Thymus (tissue), 11 donors: ENCODE results near the gene LGALS3BP. TPM values are rescaled to one million over a fixed set of nuclear protein-coding genes. Genes with fewer than 3 reads are reported as not detected.
"Not testable (repeated sequence)": the region's sequence is repeated elsewhere in the genome, so short reads cannot be mapped to it uniquely, and the experiment has no call there.

Experiments used
- DNase-seq, 9 donors: peaks; one replicate each; pipeline ENCODE4 v3.0.0-alpha.2; 2013; ENCODE audit warnings: low spot score in 9 of 9, low read depth in 6 of 9, missing footprints in 1 of 9
- H3K27ac ChIP-seq, 2 donors: one replicate each; pipeline ENCODE4 v1.5.1; 2013; ENCODE audit warnings: control low read depth in 1 of 2, low read depth in 1 of 2, low read length in 1 of 2, mild to moderate bottlenecking in 1 of 2, moderate library complexity in 1 of 2
- H3K27me3 ChIP-seq, 2 donors: one replicate each; pipeline ENCODE4 v1.5.1; 2013; ENCODE audit warnings: low read length in 1 of 2; ENCODE audit not compliant: control insufficient read depth in 2 of 2, insufficient read depth in 1 of 2
- H3K36me3 ChIP-seq, 2 donors: one replicate each; pipeline ENCODE4 v1.5.1; 2013; ENCODE audit warnings: low read length in 1 of 2, mild to moderate bottlenecking in 1 of 2, moderate library complexity in 1 of 2; ENCODE audit not compliant: control insufficient read depth in 2 of 2, insufficient read depth in 2 of 2
- H3K4me1 ChIP-seq, 2 donors: one replicate each; pipeline ENCODE4 v1.5.1; 2013; ENCODE audit warnings: low read length in 2 of 2; ENCODE audit not compliant: control insufficient read depth in 2 of 2, insufficient read depth in 2 of 2
- H3K4me3 ChIP-seq, 2 donors: one replicate each; pipeline ENCODE4 v1.5.1; 2013; ENCODE audit warnings: low read length in 2 of 2, control low read depth in 1 of 2, mild to moderate bottlenecking in 1 of 2
- H3K9me3 ChIP-seq, 2 donors: one replicate each; pipeline ENCODE4 v1.5.1; 2013; ENCODE audit warnings: low read length in 1 of 2, mild to moderate bottlenecking in 1 of 2; ENCODE audit not compliant: control insufficient read depth in 2 of 2, insufficient read depth in 1 of 2
- WGBS: extraction: QIAGEN DNeasy Blood & Tissue Kit; methylation state at CpG from one replicate; pipeline ENCODE4 v1.1.7; 2013; 5-methylcytosine and 5-hydroxymethylcytosine counted together
- polyA plus RNA-seq: library from polyadenylated mRNA; stranded (reverse); fragments of 200-250 nt; gene quantifications from one replicate; pipeline ENCODE4 v1.2.3, GENCODE V29; 2013
- total RNA-seq: library from RNA; stranded (reverse); fragments of 120-200 nt; gene quantifications from one replicate; pipeline ENCODE4 v1.2.4, GENCODE V29; 2013
- donor health status: healthy.

LGALS3BP gene
- total and polyA plus RNA-seq, 2 donors: 66.1 to 81.3 TPM

- WGBS: 96% methylated on average over 8 of the region's 8 CpGs
- not testable (repeated sequence) for H3K27ac ChIP-seq, H3K9me3 ChIP-seq, DNase-seq, H3K36me3 ChIP-seq, H3K27me3 ChIP-seq, H3K4me3 ChIP-seq
- peaks cover 8 to 29% of the 10 kb centered on the region in 2 donors for H3K4me1 ChIP-seq
Measured at GRCh38 chr17:78962984-78963348, 16.8 kb downstream of the LGALS3BP start.

DNA sequence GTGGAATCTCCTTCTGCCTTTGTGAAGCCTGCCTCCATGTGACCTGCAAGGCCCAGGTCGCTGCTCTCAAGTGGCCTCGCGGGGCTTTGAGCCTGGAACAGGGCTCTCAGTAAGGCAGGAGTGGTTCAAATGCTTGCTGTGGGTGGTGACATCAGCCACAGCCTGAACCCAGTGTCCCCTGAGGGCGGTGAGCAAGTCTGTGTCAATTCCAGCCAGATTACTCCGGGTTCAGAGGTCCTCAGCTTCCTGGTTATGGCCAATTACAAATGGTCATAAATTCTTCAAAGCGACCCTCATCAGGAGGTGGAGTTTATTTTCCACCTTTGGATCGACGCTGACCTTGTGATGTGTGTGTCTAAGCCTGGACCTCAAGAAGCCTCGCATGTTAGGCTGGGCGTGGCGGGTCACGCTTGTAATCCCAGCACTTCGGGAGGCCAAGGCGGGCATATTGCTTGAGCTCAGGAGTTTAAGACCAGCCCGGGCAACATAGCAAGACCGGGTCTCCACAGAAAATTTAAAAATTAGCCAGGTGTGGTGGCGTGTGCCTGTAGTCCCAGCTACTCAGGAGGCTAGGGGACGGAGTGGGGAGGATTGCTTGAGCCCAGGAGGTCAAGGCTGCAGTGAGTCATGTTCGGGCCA is 17.3 kb downstream of the LGALS3BP start:
- Histone ChIP-seq H3K9me3 (peaks cover 0 to 2% of the 10 kb centered on the region in 2 donors), H3K36me3 (peaks cover 0 to 5% of the 10 kb centered on the region in 2 donors), H3K4me3 (no peak overlapping the region), H3K4me1 (peaks cover 8 to 29% of the 10 kb centered on the region in 2 donors), H3K27me3 (no peaks in the 10 kb centered on the region), H3K27ac (no peak overlapping the region)
- DNase-seq: no peak
- 90% methylated on average over 19 of the region's 19 CpGs for WGBS

DNA sequence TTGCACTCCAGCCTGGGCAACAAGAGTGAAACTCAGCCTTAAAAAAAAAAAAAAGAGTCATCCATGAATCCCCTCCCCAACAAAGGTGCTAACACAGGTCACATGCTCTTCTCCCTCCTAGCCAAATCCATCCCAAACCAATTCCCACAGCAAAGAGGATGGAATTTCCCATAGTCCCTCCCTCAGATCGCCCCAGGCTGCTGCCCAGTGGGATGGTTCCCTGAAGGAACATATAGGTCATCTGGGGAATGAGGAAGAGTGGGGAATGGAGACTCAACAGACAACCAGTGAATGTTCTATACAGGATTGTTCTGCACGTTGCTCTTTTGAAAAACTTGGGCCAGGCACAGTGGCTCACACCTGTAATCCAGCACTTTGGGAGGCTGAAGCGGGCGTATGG is 18.2 kb downstream of the LGALS3BP start:
- no peak overlapping the region for H3K4me3 ChIP-seq
- no peak overlapping the region for H3K27ac ChIP-seq
- H3K27me3 ChIP-seq: no peaks in the 10 kb centered on the region
- no peak for DNase-seq
- 98% methylated on average over 4 of the region's 4 CpGs for WGBS
- H3K4me1 ChIP-seq: peaks cover 8 to 21% of the 10 kb centered on the region in 2 donors
- peaks cover 0 to 2% of the 10 kb centered on the region in 2 donors for H3K9me3 ChIP-seq
- no peaks in the 10 kb centered on the region for H3K36me3 ChIP-seq

GRCh38 chr17:78960928-78961327 is 18.8 kb downstream of the LGALS3BP start:
- H3K36me3 ChIP-seq: no peaks in the 10 kb centered on the region
- no peak for DNase-seq
- H3K4me3 ChIP-seq: no peak overlapping the region
- H3K27ac ChIP-seq: no peak overlapping the region
- H3K27me3 ChIP-seq: peaks cover 0 to 2% of the 10 kb centered on the region in 2 donors
- H3K4me1 ChIP-seq: peaks cover 8 to 15% of the 10 kb centered on the region in 2 donors
- peaks cover 0 to 2% of the 10 kb centered on the region in 2 donors for H3K9me3 ChIP-seq
- WGBS: 92% methylated on average over 5 of the region's 5 CpGs

GRCh38 chr17:78959803-78960202 is 19.9 kb downstream of the LGALS3BP start:
- Histone ChIP-seq H3K27ac (no peak overlapping the region), H3K36me3 (no peaks in the 10 kb centered on the region), H3K4me1 (peaks cover 0 to 4% of the 10 kb centered on the region in 2 donors), H3K9me3 (peaks cover 0 to 2% of the 10 kb centered on the region in 2 donors), H3K27me3 (peaks cover 0 to 2% of the 10 kb centered on the region in 2 donors), H3K4me3 (no peak overlapping the region)
- 97% methylated on average over 12 of the region's 12 CpGs for WGBS
- no peak for DNase-seq

- Histone ChIP-seq H3K4me1 (no peaks in the 10 kb centered on the region), H3K36me3 (no peaks in the 10 kb centered on the region), H3K4me3 (no peak overlapping the region), H3K27me3 (peaks cover 0 to 7% of the 10 kb centered on the region in 2 donors), H3K27ac (no peak overlapping the region), H3K9me3 (peaks cover 0 to 2% of the 10 kb centered on the region in 2 donors)
- DNase-seq: no peak
- 93% methylated on average over 7 of the region's 7 CpGs for WGBS
Measured at GRCh38 chr17:78958641-78959127, 21.0 kb downstream of the LGALS3BP start.

DNA sequence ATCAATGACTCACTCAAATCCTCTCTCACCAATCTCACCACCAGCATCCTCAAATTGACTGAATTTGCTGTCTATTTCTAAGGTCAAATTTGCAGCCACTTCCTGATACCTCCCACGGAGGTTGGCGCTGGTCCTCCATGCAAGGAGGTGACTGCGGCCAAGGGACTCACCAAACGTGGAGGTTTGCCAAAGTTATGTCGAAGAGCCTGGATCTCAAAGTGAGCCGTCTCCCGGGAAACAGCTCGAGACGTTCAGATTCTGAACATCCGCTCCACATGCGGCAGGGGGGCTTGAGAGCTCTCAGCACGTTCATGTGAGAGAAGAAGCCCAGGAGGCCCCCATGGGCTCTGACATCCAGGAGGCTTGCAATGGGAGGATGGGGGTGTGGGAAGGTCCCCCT is 22.6 kb downstream of the LGALS3BP start:
- peaks cover 0 to 7% of the 10 kb centered on the region in 2 donors for H3K27me3 ChIP-seq
- DNase-seq: no peak
- peaks cover 0 to 3% of the 10 kb centered on the region in 2 donors for H3K4me1 ChIP-seq
- no peaks in the 10 kb centered on the region for H3K36me3 ChIP-seq
- peaks cover under 1 to 2% of the 10 kb centered on the region in 2 donors for H3K9me3 ChIP-seq
- 96% methylated on average over 12 of the region's 12 CpGs for WGBS
- no peak overlapping the region for H3K4me3 ChIP-seq
- H3K27ac ChIP-seq: no peak overlapping the region

DNA sequence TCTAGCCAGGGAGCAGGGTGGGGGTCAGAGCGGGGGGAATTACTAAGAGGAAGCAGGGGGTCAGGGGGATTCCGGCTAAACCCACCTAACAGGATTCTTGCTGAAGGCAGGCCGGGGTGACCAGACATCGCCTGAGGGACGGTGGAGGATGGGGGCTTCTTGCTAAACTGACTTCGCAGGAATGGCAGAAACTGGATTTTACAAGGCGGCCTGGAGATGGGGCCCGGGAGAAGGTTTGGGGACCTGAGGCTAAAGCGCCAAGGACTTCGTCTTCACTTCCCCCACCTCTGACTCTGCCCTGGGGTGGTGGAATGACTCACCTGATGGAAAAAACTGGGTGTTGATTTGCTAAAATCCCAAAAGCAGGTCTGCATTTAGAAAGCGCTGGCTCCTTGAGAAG is 23.5 kb downstream of the LGALS3BP start:
- Histone ChIP-seq H3K36me3 (no peaks in the 10 kb centered on the region), H3K9me3 (peaks cover 0 to 8% of the 10 kb centered on the region in 2 donors), H3K27me3 (peaks cover 0 to 7% of the 10 kb centered on the region in 2 donors), H3K27ac (no peak overlapping the region), H3K4me3 (no peak overlapping the region), H3K4me1 (peaks cover 0 to 3% of the 10 kb centered on the region in 2 donors)
- no peak for DNase-seq
- WGBS: 94% methylated on average over 11 of the region's 11 CpGs

GRCh38 chr17:78954684-78955083 is 25.0 kb downstream of the LGALS3BP start:
- peaks cover 0 to 7% of the 10 kb centered on the region in 2 donors for H3K27me3 ChIP-seq

More at GRCh38 chr17:78954684-78955083, 25.0 kb downstream of the LGALS3BP start:
- Histone ChIP-seq H3K36me3 (no peaks in the 10 kb centered on the region), H3K27ac (no peak overlapping the region), H3K9me3 (peaks cover 1 to 17% of the 10 kb centered on the region in 2 donors), H3K4me3 (no peak overlapping the region), H3K4me1 (peaks cover 0 to 3% of the 10 kb centered on the region in 2 donors)
- 96% methylated on average over 14 of the region's 14 CpGs for WGBS
- no peak for DNase-seq
